ENCODE measurements around the gene SOX9. TPM values are rescaled to one million over a fixed set of nuclear protein-coding genes. Genes with fewer than 3 reads are reported as not detected.

The SOX9 gene
- total and polyA plus RNA-seq, 8 donors = 22.7 to 76.1 (median 30.5) TPM

DNA sequence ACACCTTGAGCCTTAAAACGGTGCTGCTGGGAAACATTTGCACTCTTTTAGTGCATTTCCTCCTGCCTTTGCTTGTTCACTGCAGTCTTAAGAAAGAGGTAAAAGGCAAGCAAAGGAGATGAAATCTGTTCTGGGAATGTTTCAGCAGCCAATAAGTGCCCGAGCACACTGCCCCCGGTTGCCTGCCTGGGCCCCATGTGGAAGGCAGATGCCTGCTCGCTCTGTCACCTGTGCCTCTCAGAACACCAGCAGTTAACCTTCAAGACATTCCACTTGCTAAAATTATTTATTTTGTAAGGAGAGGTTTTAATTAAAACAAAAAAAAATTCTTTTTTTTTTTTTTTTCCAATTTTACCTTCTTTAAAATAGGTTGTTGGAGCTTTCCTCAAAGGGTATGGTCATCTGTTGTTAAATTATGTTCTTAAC is 4.4 kb downstream of the SOX9 start:
- H3K4me1 ChIP-seq = peaks cover 0 to 28% (median 25%) of the 10 kb centered on the region in 3 donors
- ATAC-seq = no peak
- H3K27me3 ChIP-seq = no peaks in the 10 kb centered on the region
- peak overlapping the region in 3 of 4 donors; percentile 16 to 92 (median 60) for H3K4me3 ChIP-seq
- H3K36me3 ChIP-seq = peaks cover 0 to 19% (median 6%) of the 10 kb centered on the region in 3 donors
- TF ChIP-seq, protein P1, sequence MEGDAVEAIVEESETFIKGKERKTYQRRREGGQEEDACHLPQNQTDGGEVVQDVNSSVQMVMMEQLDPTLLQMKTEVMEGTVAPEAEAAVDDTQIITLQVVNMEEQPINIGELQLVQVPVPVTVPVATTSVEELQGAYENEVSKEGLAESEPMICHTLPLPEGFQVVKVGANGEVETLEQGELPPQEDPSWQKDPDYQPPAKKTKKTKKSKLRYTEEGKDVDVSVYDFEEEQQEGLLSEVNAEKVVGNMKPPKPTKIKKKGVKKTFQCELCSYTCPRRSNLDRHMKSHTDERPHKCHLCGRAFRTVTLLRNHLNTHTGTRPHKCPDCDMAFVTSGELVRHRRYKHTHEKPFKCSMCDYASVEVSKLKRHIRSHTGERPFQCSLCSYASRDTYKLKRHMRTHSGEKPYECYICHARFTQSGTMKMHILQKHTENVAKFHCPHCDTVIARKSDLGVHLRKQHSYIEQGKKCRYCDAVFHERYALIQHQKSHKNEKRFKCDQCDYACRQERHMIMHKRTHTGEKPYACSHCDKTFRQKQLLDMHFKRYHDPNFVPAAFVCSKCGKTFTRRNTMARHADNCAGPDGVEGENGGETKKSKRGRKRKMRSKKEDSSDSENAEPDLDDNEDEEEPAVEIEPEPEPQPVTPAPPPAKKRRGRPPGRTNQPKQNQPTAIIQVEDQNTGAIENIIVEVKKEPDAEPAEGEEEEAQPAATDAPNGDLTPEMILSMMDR (IDR thresholded peaks at IDR 0.05) = no peak
- intact Hi-C loops (cut with DNase I) = loop anchor here in 2 of 3 donors (10.0 kb wide), 2 partner anchors 300 to 410 kb away; no protein-coding TSS in a partner anchor
- H3K27ac ChIP-seq = peak overlapping the region in 2 of 4 donors; percentile 94 to 95
- DNase-seq = no peak
- WGBS, 2 donors = 42 to 55% methylated on average over 4 of the region's 4 CpGs
- FAIRE-seq = no peak
- no peaks in the 10 kb centered on the region for H3K9me3 ChIP-seq

DNA sequence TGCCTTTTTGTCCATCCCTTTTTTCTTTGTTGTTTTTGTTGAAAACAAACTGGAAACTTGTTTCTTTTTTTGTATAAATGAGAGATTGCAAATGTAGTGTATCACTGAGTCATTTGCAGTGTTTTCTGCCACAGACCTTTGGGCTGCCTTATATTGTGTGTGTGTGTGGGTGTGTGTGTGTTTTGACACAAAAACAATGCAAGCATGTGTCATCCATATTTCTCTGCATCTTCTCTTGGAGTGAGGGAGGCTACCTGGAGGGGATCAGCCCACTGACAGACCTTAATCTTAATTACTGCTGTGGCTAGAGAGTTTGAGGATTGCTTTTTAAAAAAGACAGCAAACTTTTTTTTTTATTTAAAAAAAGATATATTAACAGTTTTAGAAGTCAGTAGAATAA is 4.9 kb downstream of the SOX9 start:
- Histone ChIP-seq H3K36me3 (peaks cover 0 to 19% (median 6%) of the 10 kb centered on the region in 3 donors), H3K4me3 (peak overlapping the region in 1 of 4 donors; percentile 92), H3K9me3 (no peaks in the 10 kb centered on the region), H3K4me1 (peaks cover 0 to 28% (median 25%) of the 10 kb centered on the region in 3 donors), H3K27ac (peak overlapping the region in 2 of 4 donors; percentile 94 to 95), H3K27me3 (no peaks in the 10 kb centered on the region)
- ATAC-seq (no peak), FAIRE-seq (no peak), DNase-seq (no peak)
- TF ChIP-seq, protein P1 (IDR thresholded peaks at IDR 0.05) = no peak
- intact Hi-C loops (cut with DNase I) = loop anchor here in 2 of 3 donors (10.0 kb wide), 2 partner anchors 299 to 409 kb away; no protein-coding TSS in a partner anchor

DNA sequence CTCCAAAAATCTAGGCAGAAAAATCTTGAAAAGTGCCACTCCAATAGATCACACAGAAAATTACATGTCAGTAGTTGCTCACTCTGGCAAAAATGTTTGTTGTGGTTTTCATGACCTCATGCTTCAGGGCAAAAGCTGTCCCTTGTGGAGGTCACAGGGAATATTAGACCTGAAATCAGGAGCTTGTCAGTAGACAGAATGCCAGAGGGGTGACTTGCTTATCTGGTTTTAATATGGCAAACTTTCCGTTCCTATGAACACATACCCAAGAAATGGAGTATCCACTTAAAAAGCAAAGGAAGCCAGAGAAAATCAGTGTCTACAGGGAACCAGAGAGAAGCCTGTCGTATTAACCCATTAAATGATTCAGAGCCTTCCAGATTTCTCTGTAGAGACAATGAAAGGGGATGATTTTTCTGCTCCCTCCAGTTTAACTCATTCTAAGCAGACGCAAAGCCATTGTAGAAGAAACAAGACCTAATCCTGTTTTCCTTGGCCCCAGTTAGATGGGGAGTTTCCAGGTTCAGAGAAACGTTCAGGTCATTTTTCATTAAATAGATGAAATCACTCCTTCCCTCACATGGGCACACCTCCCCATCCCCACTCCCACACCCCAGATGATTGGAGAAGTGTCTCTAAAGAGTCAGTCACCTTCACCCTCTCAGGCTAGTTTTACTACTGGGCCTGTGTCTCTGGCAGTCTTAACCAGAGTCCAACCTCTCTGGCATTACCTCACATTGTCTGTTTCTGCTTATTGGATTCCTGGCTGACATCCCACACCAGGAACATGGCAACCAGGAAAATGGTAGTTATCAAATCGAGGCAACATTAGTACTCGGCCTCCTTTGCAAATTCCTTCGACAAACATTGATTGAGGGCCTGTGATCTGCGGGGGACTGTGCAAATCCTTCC is 6.0 kb downstream of the SOX9 start:
- H3K27ac ChIP-seq = peak overlapping the region; percentile 18 to 95 (median 64)
- ATAC-seq = peak; percentile 60 to 80 (median 72)
- 24 to 25% methylated on average over 8 of the region's 8 CpGs for WGBS, 2 donors
- H3K4me1 ChIP-seq = peaks cover 0 to 28% (median 25%) of the 10 kb centered on the region in 3 donors
- H3K27me3 ChIP-seq = no peaks in the 10 kb centered on the region
- FAIRE-seq = no peak
- TF ChIP-seq, protein P1 (IDR thresholded peaks at IDR 0.05) = no peak
- intact Hi-C loops (cut with DNase I) = loop anchor here in 2 of 3 donors (10.0 kb wide), 2 partner anchors 298 to 408 kb away; no protein-coding TSS in a partner anchor
- H3K9me3 ChIP-seq = no peaks in the 10 kb centered on the region
- no peak overlapping the region for H3K4me3 ChIP-seq
- peak in 2 of 6 donors; percentile 40 to 50 for DNase-seq
- peaks cover 0 to 19% (median 6%) of the 10 kb centered on the region in 3 donors for H3K36me3 ChIP-seq

DNA sequence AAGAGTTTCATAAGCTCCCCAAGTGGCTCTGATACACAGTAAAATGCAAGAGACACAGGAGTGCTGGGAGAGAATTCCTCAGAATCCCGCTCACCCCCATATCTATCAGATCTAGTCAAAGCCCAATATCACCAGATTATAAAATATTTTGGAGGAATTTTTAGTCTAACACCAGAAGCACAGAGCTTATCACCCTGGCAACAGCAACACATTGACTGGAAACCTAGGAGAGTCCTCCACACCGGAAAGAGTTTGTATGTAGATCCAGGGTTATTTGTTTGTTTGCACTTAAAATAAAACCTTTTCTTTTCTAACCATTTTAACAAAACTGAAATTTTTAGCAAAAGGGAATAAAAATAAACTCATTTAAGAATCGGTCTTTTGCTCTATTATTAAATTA is 7.2 kb downstream of the SOX9 start:
- peaks cover 0 to 15% (median 5%) of the 10 kb centered on the region in 3 donors for H3K36me3 ChIP-seq

More for the DNA sequence above, 7.2 kb downstream of the SOX9 start:
- Histone ChIP-seq H3K4me1 (peaks cover 0 to 28% (median 25%) of the 10 kb centered on the region in 3 donors), H3K9me3 (no peaks in the 10 kb centered on the region), H3K4me3 (no peak overlapping the region), H3K27ac (peak overlapping the region; percentile 18 to 95 (median 64)), H3K27me3 (no peaks in the 10 kb centered on the region)
- TF ChIP-seq, protein P1 (IDR thresholded peaks at IDR 0.05) = no peak
- 69% methylated on average over 3 of the region's 3 CpGs for WGBS, 2 donors
- FAIRE-seq (no peak), ATAC-seq (no peak), DNase-seq (no peak)
- intact Hi-C loops (cut with DNase I) = loop anchor here in 2 of 3 donors (10.0 kb wide), 2 partner anchors 297 to 407 kb away; no protein-coding TSS in a partner anchor
